Pancreas (tissue), 10 donors: ENCODE data around the gene CALCOCO1. TPM values are rescaled to one million over a fixed set of nuclear protein-coding genes. Genes with fewer than 3 reads are reported as not detected.

Source experiments
- ATAC-seq, 4 donors: fragments of 200-7000 bp; cut with Tn5 transposase; one replicate each; pipeline versions ENCODE4 v1.8.0 to v1.9.1; 2020; ENCODE audit warnings: mild to moderate bottlenecking in 4 of 4, moderate library complexity in 4 of 4
- DNase-seq, 6 donors: peaks; one replicate each; pipeline ENCODE4 v3.0.0-alpha.2; 2020
- FAIRE-seq: peaks from 2 replicates; lab custom pipeline; 2012; peaks lifted over from hg19 to GRCh38; lab: Jason Lieb, UNC
- H3K27ac ChIP-seq, 4 donors: fragments of 200-600 bp; sonication (generic); 1 replicate in 3 of 4; 2 replicates in 1 of 4; pipeline versions ENCODE4 v1.5.0 to v1.8.0; 2020
- H3K27me3 ChIP-seq, 4 donors: fragments of 200-600 bp; one replicate each; pipeline ENCODE4 v1.8.0; 2021
- H3K36me3 ChIP-seq, 3 donors: fragments of 200-600 bp; sonication (generic) in 1 of 3; one replicate each; pipeline versions ENCODE4 v1.5.0 to v1.8.0; 2020 to 2021
- H3K4me1 ChIP-seq, 3 donors: fragments of 200-600 bp; one replicate each; pipeline ENCODE4 v1.8.0; 2021
- H3K4me3 ChIP-seq, 4 donors: fragments of 200-600 bp; sonication (generic) in 2 of 4; one replicate each; pipeline versions ENCODE4 v1.5.0 to v1.8.0; 2020 to 2021
- H3K9me3 ChIP-seq, 4 donors: fragments of 200-600 bp; one replicate each; pipeline ENCODE4 v1.8.0; 2021
- WGBS, 2 donors: extraction: QIAGEN DNeasy Blood & Tissue Kit; methylation state at CpG; one replicate each; pipeline ENCODE4 v1.1.7; 2013; 5-methylcytosine and 5-hydroxymethylcytosine counted together
- intact Hi-C, 3 donors: fragments of 100-400 bp; cut with DNase I; formaldehyde crosslinking; loops; one replicate each; pipeline versions ENCODE4 v1.11.1 to v1.14.2; 2022
- polyA plus RNA-seq, 2 donors: library from polyadenylated mRNA; stranded (reverse); fragments of 200-250 nt; gene quantifications; one replicate each; pipeline ENCODE4 v1.2.3, GENCODE V29; 2013
- total RNA-seq, 6 donors: library from RNA; stranded (reverse); fragmentation: NEBNext Ultra II Directional in 4 of 6; extraction: Animal tissue kit (Norgen Biotek cat#: 25700) in 4 of 6; gene quantifications; one replicate each; pipeline versions ENCODE4 v1.2.1 to v1.2.4, GENCODE V29; 2021 to 2023
- TF ChIP-seq, protein P1 (sequence below), 4 donors: fragments of 200-600 bp; sonication (generic) in 3 of 4; IDR thresholded peaks; one replicate each; pipeline versions ENCODE4 v1.5.0 to v1.8.0; 2021; ENCODE audit warnings: antibody characterized with exemption in 4 of 4
- donor health status: healthy with polysubstance abuse.
- donor health status: DM: no; HTN: no; CAD: no; lungs with moderate emphysema.
- donor health status: DM: no; HTN: no; CAD: no.
- donor health status: control.
- donor health status: control.
- donor health status: Bipolar disorder and iron deficiency.
- donor health status: DM: yes; HTN: yes; CAD: no.
- donor health status: DM: no; HTN: no; CAD: no.
- donor health status: DM: no; HTN: no; CAD: no.
- donor health status: DM: yes; HTN: yes; CAD: no.

The CALCOCO1 gene
- total and polyA plus RNA-seq, 8 donors = 28.2 to 103 (median 75.2) TPM

DNA sequence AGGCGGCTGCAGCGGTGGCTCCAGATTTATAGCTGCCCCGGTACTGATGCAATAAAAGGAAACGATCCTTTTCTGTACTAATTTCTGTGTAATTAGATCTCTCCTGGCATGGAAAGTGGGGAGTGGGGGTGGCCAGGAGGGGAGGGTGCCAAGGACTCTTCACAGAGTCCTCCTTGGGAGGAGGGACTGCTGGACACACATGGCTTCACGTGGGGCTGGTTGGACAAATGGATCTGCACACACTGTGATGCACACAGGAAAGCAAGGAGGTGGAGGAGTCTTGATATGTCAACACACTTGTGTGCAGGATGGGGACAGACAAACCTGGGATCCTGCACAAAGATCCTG, 27.6 kb downstream of the CALCOCO1 start:
- Histone ChIP-seq H3K9me3 (no peaks in the 10 kb centered on the region), H3K36me3 (no peaks in the 10 kb centered on the region), H3K27ac (no peak overlapping the region), H3K4me3 (no peak overlapping the region), H3K4me1 (no peaks in the 10 kb centered on the region), H3K27me3 (peaks cover 0 to 23% (median 2%) of the 10 kb centered on the region in 4 donors)
- 44 to 66% methylated on average over 5 of the region's 5 CpGs for WGBS, 2 donors
- intact Hi-C loops = loop anchor here in 1 of 3 donors (5.0 kb wide), 1 partner anchor 48 kb away; no protein-coding TSS in a partner anchor
- FAIRE-seq (no peak), DNase-seq (peak in 1 of 6 donors; percentile 26), ATAC-seq (no peak)
- TF ChIP-seq, protein P1, sequence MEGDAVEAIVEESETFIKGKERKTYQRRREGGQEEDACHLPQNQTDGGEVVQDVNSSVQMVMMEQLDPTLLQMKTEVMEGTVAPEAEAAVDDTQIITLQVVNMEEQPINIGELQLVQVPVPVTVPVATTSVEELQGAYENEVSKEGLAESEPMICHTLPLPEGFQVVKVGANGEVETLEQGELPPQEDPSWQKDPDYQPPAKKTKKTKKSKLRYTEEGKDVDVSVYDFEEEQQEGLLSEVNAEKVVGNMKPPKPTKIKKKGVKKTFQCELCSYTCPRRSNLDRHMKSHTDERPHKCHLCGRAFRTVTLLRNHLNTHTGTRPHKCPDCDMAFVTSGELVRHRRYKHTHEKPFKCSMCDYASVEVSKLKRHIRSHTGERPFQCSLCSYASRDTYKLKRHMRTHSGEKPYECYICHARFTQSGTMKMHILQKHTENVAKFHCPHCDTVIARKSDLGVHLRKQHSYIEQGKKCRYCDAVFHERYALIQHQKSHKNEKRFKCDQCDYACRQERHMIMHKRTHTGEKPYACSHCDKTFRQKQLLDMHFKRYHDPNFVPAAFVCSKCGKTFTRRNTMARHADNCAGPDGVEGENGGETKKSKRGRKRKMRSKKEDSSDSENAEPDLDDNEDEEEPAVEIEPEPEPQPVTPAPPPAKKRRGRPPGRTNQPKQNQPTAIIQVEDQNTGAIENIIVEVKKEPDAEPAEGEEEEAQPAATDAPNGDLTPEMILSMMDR (IDR thresholded peaks at IDR 0.05) = no peak

DNA sequence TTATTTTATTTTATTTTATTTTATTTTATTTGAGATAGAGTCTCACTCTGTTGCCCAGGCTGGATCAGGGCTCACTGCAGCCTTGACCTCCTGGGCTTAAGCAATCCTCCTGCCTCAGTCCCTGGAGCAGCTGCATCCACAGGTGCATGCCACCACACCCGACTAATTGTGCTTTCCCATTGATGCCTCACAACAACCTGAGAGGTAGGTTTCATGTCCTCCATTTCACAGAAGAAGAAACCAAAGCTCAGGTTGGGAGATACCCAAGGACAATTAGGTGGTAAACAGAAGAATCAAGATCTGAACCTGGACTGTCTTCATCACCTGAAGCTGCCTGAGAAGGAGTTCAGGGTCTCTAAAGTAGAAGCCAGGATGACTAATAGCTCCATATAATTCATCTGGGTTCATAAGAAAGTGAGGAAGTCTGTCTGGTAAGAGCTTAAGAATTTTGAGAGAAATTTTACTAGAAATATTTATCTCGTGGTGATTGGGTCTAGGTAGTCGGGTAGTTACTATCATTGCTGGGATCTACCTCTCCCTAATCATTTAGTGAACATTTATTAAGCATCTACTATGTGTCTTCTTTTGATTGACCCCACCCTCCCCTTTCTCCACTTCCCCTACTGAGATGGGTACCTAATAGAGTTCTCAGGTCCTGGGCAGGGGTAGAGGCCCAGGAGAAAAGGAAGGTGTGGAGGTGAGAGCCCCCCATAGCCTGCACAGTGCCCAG, 28.1 kb downstream of the CALCOCO1 start:
- peaks cover 0 to 28% (median 4%) of the 10 kb centered on the region in 4 donors for H3K27me3 ChIP-seq
- no peak for FAIRE-seq
- DNase-seq = peak in 1 of 6 donors; percentile 7
- H3K4me3 ChIP-seq = no peak overlapping the region
- H3K36me3 ChIP-seq = no peaks in the 10 kb centered on the region
- H3K4me1 ChIP-seq = no peaks in the 10 kb centered on the region
- 29 to 33% methylated on average over 3 of the region's 3 CpGs for WGBS, 2 donors
- no peaks in the 10 kb centered on the region for H3K9me3 ChIP-seq
- intact Hi-C loops = no loop called here
- TF ChIP-seq, protein P1 (IDR thresholded peaks at IDR 0.05) = no peak
- ATAC-seq = no peak
- H3K27ac ChIP-seq = no peak overlapping the region

DNA sequence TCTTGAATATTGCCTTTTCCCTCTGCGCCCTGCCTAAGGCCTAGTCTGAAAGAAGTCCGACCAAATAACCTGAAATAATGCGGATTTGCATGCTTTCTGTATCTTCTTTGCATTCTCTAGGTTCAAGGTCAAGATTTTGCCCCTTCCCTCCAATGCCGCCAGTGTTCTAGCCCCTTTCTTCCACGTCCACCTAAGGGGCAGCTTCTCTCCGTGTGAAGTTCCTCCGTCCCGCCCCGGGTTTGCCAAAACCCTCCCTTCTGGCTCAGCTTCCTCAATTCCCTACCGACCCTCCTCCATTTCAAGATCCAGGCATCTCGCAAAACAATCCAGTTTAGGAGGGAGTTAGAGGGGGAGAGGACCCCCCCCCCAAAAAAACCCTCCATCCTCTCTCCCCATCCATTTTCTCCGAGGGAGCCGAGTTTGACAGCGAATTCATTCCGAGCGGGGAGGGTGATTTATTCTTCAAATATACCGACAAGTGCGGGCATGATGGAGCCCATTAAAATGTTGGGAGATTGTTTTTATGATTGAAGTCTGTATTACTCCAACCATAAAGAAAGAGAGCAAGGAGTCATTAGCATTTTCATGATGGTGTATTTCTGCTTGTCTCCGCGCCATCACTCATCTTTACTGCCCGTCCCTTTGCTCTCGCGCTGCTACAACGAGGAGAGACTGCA, 30.5 kb downstream of the CALCOCO1 start:
- ATAC-seq = no peak
- H3K27me3 ChIP-seq = peaks cover 0 to 28% (median 4%) of the 10 kb centered on the region in 4 donors

DNA sequence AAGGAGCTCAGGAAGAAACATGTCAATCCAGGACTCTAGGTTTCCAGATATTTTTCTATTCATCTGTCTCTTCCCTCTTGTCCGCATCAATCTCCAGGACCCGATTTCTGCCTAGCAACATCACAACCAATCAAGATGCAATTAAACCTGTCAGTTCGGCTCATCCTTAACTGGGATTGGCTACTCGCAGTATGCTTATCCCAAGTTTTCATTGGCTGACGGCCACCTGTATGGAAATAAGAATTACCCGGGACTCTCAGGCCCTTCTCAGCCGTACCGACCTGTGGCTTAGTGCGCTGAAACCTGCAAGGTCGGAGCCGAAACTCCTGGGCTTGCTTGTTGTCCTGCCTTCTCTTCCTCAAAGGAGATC, 31.0 kb downstream of the CALCOCO1 start:
- DNase-seq = peak in 5 of 6 donors; percentile 56 to 69 (median 60)
- Histone ChIP-seq H3K27ac (no peak overlapping the region), H3K36me3 (no peaks in the 10 kb centered on the region), H3K27me3 (peaks cover 0 to 28% (median 4%) of the 10 kb centered on the region in 4 donors), H3K4me1 (no peaks in the 10 kb centered on the region), H3K4me3 (no peak overlapping the region), H3K9me3 (no peaks in the 10 kb centered on the region)
- ATAC-seq = peak; percentile 91 to 96 (median 92)
- FAIRE-seq = peak; percentile 87
- TF ChIP-seq, protein P1 (IDR thresholded peaks at IDR 0.05) = no peak
- intact Hi-C loops = no loop called here
- 6 to 10% methylated on average over 11 of the region's 11 CpGs for WGBS, 2 donors

More for the DNA sequence above, 30.5 kb downstream of the CALCOCO1 start:
- WGBS, 2 donors = 33 to 40% methylated on average over 24 of the region's 24 CpGs
- TF ChIP-seq, protein P1 (IDR thresholded peaks at IDR 0.05) = no peak
- Histone ChIP-seq H3K4me3 (no peak overlapping the region), H3K9me3 (no peaks in the 10 kb centered on the region), H3K36me3 (no peaks in the 10 kb centered on the region), H3K4me1 (no peaks in the 10 kb centered on the region), H3K27ac (no peak overlapping the region)
- intact Hi-C loops = no loop called here
- DNase-seq (peak in 1 of 6 donors; percentile 42), FAIRE-seq (no peak)
